ENCODE measurements around the gene SEMA6A. TPM values are rescaled to one million over a fixed set of nuclear protein-coding genes. Genes with fewer than 3 reads are reported as not detected.

SEMA6A gene
- total and polyA plus RNA-seq, 9 of the 15 experiments (the other 6 are each of a cell fraction or from before 2014, with no cell fraction given), result 0.04 to 0.42 (median 0.18) TPM; not detected in 5

- TF ChIP-seq ZNF318 (IDR thresholded peaks at IDR 0.05; ENCODE audit: borderline replicate concordance in 1 of 2, low read depth in 1 of 2), result no peak
- no peak for TF ChIP-seq MNT (conservative IDR thresholded peaks at IDR 0.05)
Measured at GRCh38 chr5:116459301-116459700, 115.3 kb downstream of the SEMA6A start (continued).

Data from K562 (cell line).